Transverse colon (tissue), 4 donors: ENCODE measurements around the gene SMYD4.

Source experiments
- POLR2A ChIP-seq: fragments of 450-650 bp; IDR thresholded peaks from one replicate; pipeline ENCODE4 v1.6.1; 2016; ENCODE audit warnings: antibody characterized with exemption, mild to moderate bottlenecking, moderate library complexity
- POLR2AphosphoS5 ChIP-seq, 3 donors: sonication (generic); formaldehyde crosslinking; IDR thresholded peaks; one replicate each; pipeline ENCODE4 v1.6.1; 2016; ENCODE audit warnings: antibody characterized with exemption in 3 of 3
- TF ChIP-seq, protein P1 (sequence below), 5 experiments: fragments of 200-600 bp in 3 of 5; fragments of 450-650 bp in 2 of 5; sonication (generic) in 3 of 5; IDR thresholded peaks; 1 replicate in 2 of 5; 2 replicates in 3 of 5; pipeline ENCODE4 v1.5.1; 2016 to 2017; ENCODE audit warnings: antibody characterized with exemption in 5 of 5, inconsistent platforms in 3 of 5, mild to moderate bottlenecking in 2 of 5, moderate library complexity in 1 of 5

DNA sequence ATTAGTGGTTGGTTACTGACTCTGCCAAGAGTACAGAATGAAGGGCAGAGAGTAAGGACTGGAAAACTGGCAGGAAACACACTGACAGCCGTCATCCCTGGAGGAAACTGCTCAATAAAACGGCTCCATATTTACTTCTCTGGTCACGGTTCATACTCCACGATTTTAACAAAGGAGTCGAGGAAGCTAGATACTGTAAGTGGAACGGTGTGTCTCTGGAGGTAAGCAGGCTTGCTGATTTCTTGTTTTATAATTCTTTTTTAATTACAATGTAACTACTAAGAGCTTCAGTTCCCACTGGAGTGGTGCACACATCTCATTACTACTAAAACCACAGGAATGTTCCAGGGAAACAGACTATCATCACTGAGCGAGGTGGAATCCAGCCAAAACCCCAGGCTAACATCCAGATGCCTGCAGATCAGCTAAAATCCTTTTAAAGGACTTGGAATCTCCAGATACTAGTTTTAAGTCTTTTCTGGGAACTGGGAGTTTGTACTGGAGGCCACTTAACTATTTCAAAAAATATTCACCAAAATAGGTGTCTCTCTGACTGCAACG is 50.1 kb downstream of the SMYD4 start:
- TF ChIP-seq, protein P1, sequence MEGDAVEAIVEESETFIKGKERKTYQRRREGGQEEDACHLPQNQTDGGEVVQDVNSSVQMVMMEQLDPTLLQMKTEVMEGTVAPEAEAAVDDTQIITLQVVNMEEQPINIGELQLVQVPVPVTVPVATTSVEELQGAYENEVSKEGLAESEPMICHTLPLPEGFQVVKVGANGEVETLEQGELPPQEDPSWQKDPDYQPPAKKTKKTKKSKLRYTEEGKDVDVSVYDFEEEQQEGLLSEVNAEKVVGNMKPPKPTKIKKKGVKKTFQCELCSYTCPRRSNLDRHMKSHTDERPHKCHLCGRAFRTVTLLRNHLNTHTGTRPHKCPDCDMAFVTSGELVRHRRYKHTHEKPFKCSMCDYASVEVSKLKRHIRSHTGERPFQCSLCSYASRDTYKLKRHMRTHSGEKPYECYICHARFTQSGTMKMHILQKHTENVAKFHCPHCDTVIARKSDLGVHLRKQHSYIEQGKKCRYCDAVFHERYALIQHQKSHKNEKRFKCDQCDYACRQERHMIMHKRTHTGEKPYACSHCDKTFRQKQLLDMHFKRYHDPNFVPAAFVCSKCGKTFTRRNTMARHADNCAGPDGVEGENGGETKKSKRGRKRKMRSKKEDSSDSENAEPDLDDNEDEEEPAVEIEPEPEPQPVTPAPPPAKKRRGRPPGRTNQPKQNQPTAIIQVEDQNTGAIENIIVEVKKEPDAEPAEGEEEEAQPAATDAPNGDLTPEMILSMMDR (IDR thresholded peaks at IDR 0.05): no peak
- TF ChIP-seq POLR2A: no peak
- TF ChIP-seq POLR2AphosphoS5 (IDR thresholded peaks at IDR 0.05): peak in 2 of 3 donors; percentile 28 to 31
